ENCODE measurements around the gene ZRANB1. TPM values are rescaled to one million over a fixed set of nuclear protein-coding genes. Genes with fewer than 3 reads are reported as not detected.

The ZRANB1 gene
- total and polyA plus RNA-seq, 2 of the 4 experiments (the other 2 are of a cell fraction): 11.2 to 24.7 TPM

DNA sequence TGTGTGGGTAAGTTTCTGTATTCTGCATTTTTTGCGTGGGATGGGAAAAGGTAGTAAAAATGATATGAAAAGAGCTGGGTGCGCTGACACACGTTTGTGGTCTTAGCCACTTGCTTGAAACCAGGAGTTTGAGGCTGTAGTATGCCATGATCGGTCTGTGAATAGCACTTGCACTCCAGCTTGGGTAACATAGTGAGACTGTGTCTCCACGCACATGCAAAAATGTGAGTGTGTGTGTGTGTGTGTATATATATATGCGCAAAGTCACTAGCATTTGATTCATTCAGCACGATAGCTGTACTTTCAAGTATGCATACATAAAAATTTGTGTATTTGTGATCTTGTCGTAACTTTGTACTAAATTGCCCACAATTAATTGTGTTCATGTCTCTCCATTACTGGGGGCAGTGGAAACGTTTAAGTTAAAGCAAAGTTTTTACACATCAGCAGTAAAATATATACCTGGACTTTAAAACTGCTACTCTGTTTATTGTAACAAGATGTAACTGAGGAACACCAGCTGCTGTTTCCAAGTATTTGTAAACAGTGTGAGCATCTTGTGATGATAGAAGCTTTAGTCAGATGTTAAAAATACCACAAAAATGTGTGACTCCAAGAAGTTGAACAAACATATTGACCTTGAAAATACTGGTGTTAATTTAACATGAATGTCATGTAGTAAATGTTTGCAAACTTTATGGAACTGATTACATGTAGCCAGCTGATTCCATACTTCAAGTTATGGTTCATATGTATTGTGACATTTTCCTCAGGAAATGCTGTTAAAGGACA is 1.6 kb downstream of the ZRANB1 start:
- in situ Hi-C loops (cut with MboI; ENCODE audit: low sequenced_read_pairs) (no loop called here), dilution Hi-C loops (cut with HindIII; ENCODE audit: low sequenced_read_pairs, unreplicated experiment) (no loop called here), intact Hi-C loops (cut with micrococcal nuclease) (loop anchor here (1.0 kb wide), 2 partner anchors 26 to 37 kb away; no protein-coding TSS in a partner anchor)
- no TSS peak for BruUV-seq (replicated peaks)
- H2AK5ac ChIP-seq (ENCODE audit: low read depth, low read length): peak overlapping the region; percentile 54; the same call in 1 of the 2 replicates
- peak overlapping the region; percentile 11; the same call in 1 of the 3 replicates for H2BK15ac ChIP-seq (ENCODE audit: low read depth, low read length)
- no peaks in the 10 kb centered on the region for H3K27me3 ChIP-seq (ENCODE audit: control insufficient read depth, insufficient read depth, low read length)
- peak overlapping the region; percentile 69 for H4K91ac ChIP-seq (ENCODE audit: insufficient read depth, low read depth, low read length)
- H3K4me3 ChIP-seq (ENCODE audit: insufficient read depth, low read depth, low read length): no peak overlapping the region
- H4K5ac ChIP-seq (ENCODE audit: low read depth, low read length): peak overlapping the region; percentile 29
- ATAC-seq (ENCODE audit: low read depth) (peak; percentile 66), DNase-seq (peak; percentile 95)
- H3K9ac ChIP-seq (ENCODE audit: low read depth, low read length): peak overlapping the region; percentile 41; the same call in 1 of the 2 replicates
- H3K56ac ChIP-seq (ENCODE audit: extremely low read depth, insufficient read depth, low read length): peak overlapping the region; percentile 47
- H3K4me2 ChIP-seq (ENCODE audit: low read depth, low read length): peak overlapping the region; percentile 77
- no peaks in the 10 kb centered on the region for H3K9me3 ChIP-seq (ENCODE audit: control insufficient read depth, insufficient read depth, low read length)
- peaks cover 20% of the 10 kb centered on the region for H3K9me1 ChIP-seq (ENCODE audit: insufficient read depth, low read length)
- H2BK120ac ChIP-seq (ENCODE audit: low read depth, low read length): peak overlapping the region; percentile 62
- peak overlapping the region; percentile 92 for H3K27ac ChIP-seq (ENCODE audit: insufficient read depth, low read length)
- no peak overlapping the region for H2AFZ ChIP-seq (replicated peaks; ENCODE audit: low read length, poor library complexity)
- CTCF ChIA-PET: interaction anchor here (0.7 kb wide), 1 partner anchor 15 kb away, joined by 3 read pairs; no protein-coding TSS in a partner anchor
- peak overlapping the region; percentile 27; the same call in 1 of the 2 replicates for H3K23ac ChIP-seq (ENCODE audit: low read depth, low read length)
- H4K8ac ChIP-seq (ENCODE audit: low read depth in 2 of 2, low read length in 2 of 2): peak overlapping the region; percentile 28 to 81
- H3K79me1 ChIP-seq (ENCODE audit: low read depth in 1 of 2, low read length in 2 of 2): peaks cover 17 to 68% of the 10 kb centered on the region in 2 experiments
- peak overlapping the region; percentile 30 for H3K14ac ChIP-seq (replicated peaks; ENCODE audit: low read depth, low read length)
- no peak for TF ChIP-seq RAD21 (IDR thresholded peaks at IDR 0.05; ENCODE audit: low read length)
- TF ChIP-seq SMC3 (IDR thresholded peaks at IDR 0.05; ENCODE audit: low read depth, low read length): no peak
- TF ChIP-seq CEBPB (IDR thresholded peaks at IDR 0.05; ENCODE audit: low read depth, low read length): peak; percentile 65
- TF ChIP-seq MXI1 (IDR thresholded peaks at IDR 0.05; ENCODE audit: borderline replicate concordance, low read depth, low read length): no peak
- TF ChIP-seq MAFK (IDR thresholded peaks at IDR 0.05; ENCODE audit: low read depth, low read length): peak; percentile 35; the same call in 1 of the 2 replicates
- peak; percentile 72 for TF ChIP-seq FOS (IDR thresholded peaks at IDR 0.05; ENCODE audit: low read depth, low read length)
- peak; percentile 23 for TF ChIP-seq RCOR1 (IDR thresholded peaks at IDR 0.05; ENCODE audit: insufficient replicate concordance, low read length)
- TF ChIP-seq BHLHE40 (IDR thresholded peaks at IDR 0.05; ENCODE audit: low read depth, low read length): peak; percentile 40; the same call in 1 of the 2 replicates
- H3K36me3 ChIP-seq (ENCODE audit: control insufficient read depth, insufficient read depth, low read length): peaks cover 7% of the 10 kb centered on the region
- H2BK20ac ChIP-seq (ENCODE audit: low read depth, low read length): peak overlapping the region; percentile 80
- peaks cover 17% of the 10 kb centered on the region for H3K4me1 ChIP-seq (ENCODE audit: control insufficient read depth, insufficient read depth, low read length)
- peak overlapping the region; percentile 78 for H3K4ac ChIP-seq (ENCODE audit: low read depth, low read length)
- no peak overlapping the region for H2AK9ac ChIP-seq (replicated peaks; ENCODE audit: low read depth, low read length, poor library complexity)
- H4K20me1 ChIP-seq (ENCODE audit: insufficient read depth, low read length): peaks cover 63% of the 10 kb centered on the region
- POLR2A ChIA-PET (ENCODE audit: unreplicated experiment): interaction anchor here (0.6 kb wide), 1 partner anchor 26 kb away, joined by 3 read pairs; no protein-coding TSS in a partner anchor
- H3K18ac ChIP-seq (ENCODE audit: low read depth, low read length): peak overlapping the region; percentile 79
- H2BK5ac ChIP-seq (ENCODE audit: low read depth, low read length, poor library complexity, severe bottlenecking): peak overlapping the region; percentile 96
- WGBS, 2 experiments (ENCODE audit: extremely low coverage in 2 of 2, insufficient read length in 1 of 2): 100% methylated on average over 1 of the region's 9 CpGs; no CpG with 5 or more reads in 1 of the 2 experiments

Measured in IMR-90 (cell line).